Loucy (cell line): Measurements from ENCODE around the gene RESP18.
A peak's percentile ranks its signal among the peaks of the same experiment; 100 is the strongest.

Experiments used
- H2AFZ ChIP-seq: fragments of 200-600 bp; sonication (generic); 2 replicates; pipeline ENCODE4 v1.6.0; 2016; ENCODE audit warnings: antibody characterized with exemption, mild to moderate bottlenecking, low read length, moderate library complexity
- H3F3A ChIP-seq: fragments of 200-600 bp; 2 replicates; pipeline ENCODE4 v1.6.0; 2016; ENCODE audit warnings: antibody characterized with exemption, low read depth, mild to moderate bottlenecking
- H3K27me3 ChIP-seq: fragments of 200-600 bp; sonication (generic); 2 replicates; pipeline ENCODE4 v1.6.1; 2014; ENCODE audit warnings: low read length, mild to moderate bottlenecking; ENCODE audit not compliant: insufficient read depth, poor library complexity, severe bottlenecking
- H3K36me3 ChIP-seq: fragments of 200-600 bp; sonication (generic); 2 replicates; pipeline ENCODE4 v1.6.1; 2016; ENCODE audit warnings: low read length; ENCODE audit not compliant: insufficient read depth
- H3K4me1 ChIP-seq: fragments of 200-600 bp; sonication (generic); 2 replicates; pipeline ENCODE4 v1.5.1; 2014; ENCODE audit warnings: low read length, mild to moderate bottlenecking; ENCODE audit not compliant: insufficient read depth, poor library complexity, severe bottlenecking
- H3K4me2 ChIP-seq: fragments of 200-600 bp; sonication (generic); 2 replicates; pipeline ENCODE4 v1.6.0; 2014; ENCODE audit warnings: antibody characterized with exemption, low read length, low read depth, mild to moderate bottlenecking; ENCODE audit not compliant: poor library complexity, severe bottlenecking
- H3K4me3 ChIP-seq: fragments of 200-600 bp; sonication (generic); 2 replicates; pipeline ENCODE4 v1.5.1; 2014; ENCODE audit warnings: low read length, mild to moderate bottlenecking, mixed read lengths; ENCODE audit not compliant: poor library complexity, severe bottlenecking
- H3K79me2 ChIP-seq: fragments of 200-600 bp; sonication (generic); 2 replicates; pipeline ENCODE4 v1.6.1; 2014; ENCODE audit warnings: low read length; ENCODE audit not compliant: insufficient read depth
- H3K9ac ChIP-seq: fragments of 200-600 bp; sonication (generic); 2 replicates; pipeline ENCODE4 v1.6.0; 2014; ENCODE audit warnings: mild to moderate bottlenecking, low read depth, low read length, moderate library complexity; ENCODE audit not compliant: poor library complexity, severe bottlenecking
- H3K9me2 ChIP-seq: fragments of 200-600 bp; sonication (generic); replicated peaks from 2 replicates; pipeline ENCODE4 v1.6.1; 2016; ENCODE audit warnings: low read depth, low read length, mixed read lengths
- H3K9me3 ChIP-seq: fragments of 200-600 bp; sonication (generic); 2 replicates; pipeline ENCODE4 v1.6.1; 2014; ENCODE audit warnings: mild to moderate bottlenecking, antibody characterized with exemption, low read length, low read depth; ENCODE audit not compliant: insufficient read depth
- H4K20me1 ChIP-seq: fragments of 200-600 bp; sonication (generic); 2 replicates; pipeline ENCODE4 v1.6.0; 2014; ENCODE audit warnings: antibody characterized with exemption, low read length, mild to moderate bottlenecking; ENCODE audit not compliant: insufficient read depth, poor library complexity, severe bottlenecking
- EZH2phosphoT487 ChIP-seq: fragments of 200-600 bp; IDR thresholded peaks from 2 replicates; pipeline ENCODE4 v1.6.1; 2018; ENCODE audit warnings: antibody characterized with exemption, mild to moderate bottlenecking, moderate library complexity, borderline replicate concordance
- TF ChIP-seq, protein P1 (sequence below): fragments of 200-600 bp; sonication (generic); conservative IDR thresholded peaks from 2 replicates; pipeline ENCODE4 v1.5.1; 2014; ENCODE audit warnings: mild to moderate bottlenecking, antibody characterized with exemption, low read length

RESP18 gene

DNA sequence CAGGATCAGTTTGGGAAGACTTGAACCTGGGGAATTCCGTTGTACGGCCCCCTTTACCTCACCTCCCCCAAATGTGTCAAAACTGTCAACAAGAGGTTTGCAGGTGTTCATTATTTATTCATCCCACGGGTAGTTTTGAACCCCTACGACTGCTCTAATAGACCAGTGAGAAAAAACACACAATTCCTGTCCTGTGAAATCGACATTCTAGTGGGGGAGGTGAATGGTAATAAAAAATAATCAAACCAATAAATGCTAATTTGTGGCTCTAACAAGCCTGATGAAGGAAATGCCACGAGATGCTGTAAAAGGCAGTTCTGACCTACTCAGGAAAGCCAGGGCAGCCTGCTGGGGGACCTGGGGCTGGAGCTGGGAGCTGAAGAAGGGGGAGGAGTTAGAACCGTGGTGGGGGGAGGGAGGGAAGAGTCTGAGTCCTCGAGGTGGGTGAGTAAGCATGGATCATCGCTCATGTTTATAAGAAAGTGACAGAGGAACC is 53.8 kb downstream of the RESP18 start:
- TF ChIP-seq EZH2phosphoT487 = no peak
- TF ChIP-seq, protein P1, sequence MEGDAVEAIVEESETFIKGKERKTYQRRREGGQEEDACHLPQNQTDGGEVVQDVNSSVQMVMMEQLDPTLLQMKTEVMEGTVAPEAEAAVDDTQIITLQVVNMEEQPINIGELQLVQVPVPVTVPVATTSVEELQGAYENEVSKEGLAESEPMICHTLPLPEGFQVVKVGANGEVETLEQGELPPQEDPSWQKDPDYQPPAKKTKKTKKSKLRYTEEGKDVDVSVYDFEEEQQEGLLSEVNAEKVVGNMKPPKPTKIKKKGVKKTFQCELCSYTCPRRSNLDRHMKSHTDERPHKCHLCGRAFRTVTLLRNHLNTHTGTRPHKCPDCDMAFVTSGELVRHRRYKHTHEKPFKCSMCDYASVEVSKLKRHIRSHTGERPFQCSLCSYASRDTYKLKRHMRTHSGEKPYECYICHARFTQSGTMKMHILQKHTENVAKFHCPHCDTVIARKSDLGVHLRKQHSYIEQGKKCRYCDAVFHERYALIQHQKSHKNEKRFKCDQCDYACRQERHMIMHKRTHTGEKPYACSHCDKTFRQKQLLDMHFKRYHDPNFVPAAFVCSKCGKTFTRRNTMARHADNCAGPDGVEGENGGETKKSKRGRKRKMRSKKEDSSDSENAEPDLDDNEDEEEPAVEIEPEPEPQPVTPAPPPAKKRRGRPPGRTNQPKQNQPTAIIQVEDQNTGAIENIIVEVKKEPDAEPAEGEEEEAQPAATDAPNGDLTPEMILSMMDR = no peak
- H3F3A ChIP-seq = no peaks in the 10 kb centered on the region
- H3K9me2 ChIP-seq = no peaks in the 10 kb centered on the region
- peak overlapping the region; percentile 78 for H3K4me2 ChIP-seq
- H3K9ac ChIP-seq = peak overlapping the region; percentile 76
- peaks cover 6% of the 10 kb centered on the region for H4K20me1 ChIP-seq
- H3K79me2 ChIP-seq = peaks cover 6% of the 10 kb centered on the region; the same call in 1 of the 2 replicates
- H3K27me3 ChIP-seq = no peaks in the 10 kb centered on the region
- H3K4me3 ChIP-seq = peak overlapping the region; percentile 75
- H3K36me3 ChIP-seq = no peaks in the 10 kb centered on the region
- H2AFZ ChIP-seq = peak overlapping the region; percentile 90
- no peaks in the 10 kb centered on the region for H3K9me3 ChIP-seq
- peaks cover 23% of the 10 kb centered on the region for H3K4me1 ChIP-seq

DNA sequence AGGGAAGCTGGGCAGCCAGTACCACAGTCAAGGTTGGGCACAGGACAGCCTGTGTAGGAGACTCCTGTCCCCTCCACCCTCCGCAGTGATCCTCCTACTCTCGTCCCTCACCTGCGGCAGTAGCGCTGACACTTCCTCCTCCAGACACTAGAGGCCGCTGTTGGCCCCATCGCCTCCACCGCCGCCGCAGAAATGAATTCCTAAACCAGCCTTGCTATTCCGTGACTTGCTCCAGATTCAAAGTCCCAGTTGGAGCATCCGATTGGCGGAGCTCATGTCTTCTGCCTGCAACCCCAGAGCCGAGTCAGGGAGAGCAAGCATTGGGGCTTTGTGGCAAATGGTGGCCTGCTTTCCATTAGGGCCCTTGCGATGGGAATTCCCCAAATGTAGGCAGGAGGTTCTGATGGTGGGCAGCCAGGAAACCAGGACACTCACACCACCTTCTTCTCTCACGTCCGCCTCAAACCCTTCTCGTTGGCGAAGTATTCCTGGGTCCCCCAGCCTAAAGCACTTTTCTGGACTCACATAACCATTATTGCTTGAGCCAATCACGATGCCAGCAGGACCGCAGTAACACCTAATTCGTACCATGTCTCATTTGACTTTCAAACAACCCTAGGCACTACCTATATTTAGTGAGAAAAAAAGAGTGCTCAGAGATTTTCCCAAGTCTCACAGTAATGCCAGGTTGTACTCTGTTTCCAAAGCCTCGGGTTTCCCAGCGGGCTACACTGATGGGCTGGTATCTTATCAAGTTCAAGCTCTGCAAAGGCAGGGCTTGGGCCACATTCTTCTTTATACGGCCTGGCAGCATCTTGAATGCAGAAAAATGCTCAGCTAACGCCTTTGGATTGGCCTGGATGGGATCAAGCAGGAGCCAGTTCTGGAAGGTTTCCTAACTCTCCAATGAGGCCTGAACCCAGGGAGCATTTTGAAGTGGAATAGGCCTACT is 54.6 kb downstream of the RESP18 start:
- Histone ChIP-seq H3F3A (no peaks in the 10 kb centered on the region), H3K36me3 (no peaks in the 10 kb centered on the region), H3K9me2 (no peaks in the 10 kb centered on the region), H3K4me1 (peaks cover 23% of the 10 kb centered on the region), H3K4me2 (peak overlapping the region; percentile 78), H3K9ac (peak overlapping the region; percentile 76), H2AFZ (peak overlapping the region; percentile 96), H4K20me1 (peaks cover 6% of the 10 kb centered on the region), H3K9me3 (no peaks in the 10 kb centered on the region), H3K79me2 (peaks cover 6% of the 10 kb centered on the region; the same call in 1 of the 2 replicates), H3K4me3 (peak overlapping the region; percentile 75), H3K27me3 (no peaks in the 10 kb centered on the region)
- TF ChIP-seq, protein P1 = peak; percentile 98
- TF ChIP-seq EZH2phosphoT487 = no peak
